ENCODE results near the gene CTNNA2. TPM values are rescaled to one million over a fixed set of nuclear protein-coding genes. Genes with fewer than 3 reads are reported as not detected.

Gene CTNNA2
- total and polyA plus RNA-seq, 4 donors = 0.01 to 0.37 TPM; not detected in 2

- no peak overlapping the region for H3K27ac ChIP-seq (ENCODE audit: low read depth in 1 of 2, low read length in 1 of 2)
- H3K4me1 ChIP-seq (ENCODE audit: control insufficient read depth in 5 of 5, insufficient read depth in 5 of 5, low read length in 5 of 5) = no peaks in the 10 kb centered on the region
- ATAC-seq (ENCODE audit: insufficient read depth, low FRiP score) = no peak
- TF ChIP-seq CTCF (IDR thresholded peaks at IDR 0.05; ENCODE audit: control extremely low read depth, extremely low read depth) = no peak
- DNase-seq = no peak
- no peak overlapping the region for H3K9ac ChIP-seq (ENCODE audit: insufficient read depth in 1 of 2, low read length in 2 of 2)
- 87 to 92% methylated on average over 1 of the region's 1 CpG for WGBS, 2 donors
- H3K36me3 ChIP-seq (ENCODE audit: control insufficient read depth in 4 of 4, insufficient read depth in 4 of 4, low read length in 4 of 4) = no peaks in the 10 kb centered on the region
- H3K27me3 ChIP-seq (ENCODE audit: control insufficient read depth in 3 of 3, insufficient read depth in 3 of 3, low read length in 2 of 3) = peaks cover 0 to 3% (median 0%) of the 10 kb centered on the region in 3 donors
- no peaks in the 10 kb centered on the region for H3K9me3 ChIP-seq (ENCODE audit: control insufficient read depth in 4 of 4, insufficient read depth in 3 of 4, low read length in 3 of 4)
- no peak overlapping the region for H3K4me3 ChIP-seq
Measured at GRCh38 chr2:79849949-79850348, 337.1 kb downstream of the CTNNA2 start.

GRCh38 chr2:79850912-79851311 lies 338.1 kb downstream of the CTNNA2 start:
- no peak for DNase-seq
- Histone ChIP-seq H3K9me3 (ENCODE audit: control insufficient read depth in 4 of 4, insufficient read depth in 3 of 4, low read length in 3 of 4) (no peaks in the 10 kb centered on the region), H3K4me3 (no peak overlapping the region), H3K9ac (ENCODE audit: insufficient read depth in 1 of 2, low read length in 2 of 2) (no peak overlapping the region), H3K27me3 (ENCODE audit: control insufficient read depth in 3 of 3, insufficient read depth in 3 of 3, low read length in 2 of 3) (peaks cover 0 to 3% (median 2%) of the 10 kb centered on the region in 3 donors), H3K4me1 (ENCODE audit: control insufficient read depth in 5 of 5, insufficient read depth in 5 of 5, low read length in 5 of 5) (no peaks in the 10 kb centered on the region), H3K27ac (ENCODE audit: low read depth in 1 of 2, low read length in 1 of 2) (no peak overlapping the region), H3K36me3 (ENCODE audit: control insufficient read depth in 4 of 4, insufficient read depth in 4 of 4, low read length in 4 of 4) (no peaks in the 10 kb centered on the region)
- TF ChIP-seq CTCF (IDR thresholded peaks at IDR 0.05; ENCODE audit: control extremely low read depth, extremely low read depth) = no peak
- ATAC-seq (ENCODE audit: insufficient read depth, low FRiP score) = no peak

- TF ChIP-seq CTCF (IDR thresholded peaks at IDR 0.05; ENCODE audit: control extremely low read depth, extremely low read depth) = no peak
- 52 to 65% methylated on average over 10 of the region's 10 CpGs for WGBS, 2 donors
- Histone ChIP-seq H3K9me3 (ENCODE audit: control insufficient read depth in 4 of 4, insufficient read depth in 3 of 4, low read length in 3 of 4) (peaks cover 0 to 2% (median 0%) of the 10 kb centered on the region in 4 donors), H3K27ac (ENCODE audit: low read depth in 1 of 2, low read length in 1 of 2) (no peak overlapping the region), H3K36me3 (ENCODE audit: control insufficient read depth in 4 of 4, insufficient read depth in 4 of 4, low read length in 4 of 4) (no peaks in the 10 kb centered on the region), H3K4me3 (no peak overlapping the region), H3K27me3 (ENCODE audit: control insufficient read depth in 3 of 3, insufficient read depth in 3 of 3, low read length in 2 of 3) (peaks cover 0 to 3% (median 0%) of the 10 kb centered on the region in 3 donors), H3K4me1 (ENCODE audit: control insufficient read depth in 5 of 5, insufficient read depth in 5 of 5, low read length in 5 of 5) (no peaks in the 10 kb centered on the region), H3K9ac (ENCODE audit: insufficient read depth in 1 of 2, low read length in 2 of 2) (no peak overlapping the region)
- no peak for ATAC-seq (ENCODE audit: insufficient read depth, low FRiP score)
- peak in 2 of 3 donors; percentile 18 to 23 for DNase-seq
Measured at GRCh38 chr2:79855264-79856006, 342.6 kb downstream of the CTNNA2 start.
